Breast epithelium (tissue), 3 donors: ENCODE data around the gene RNF39.

ENCODE experiments used
- POLR2A ChIP-seq: fragments of 450-650 bp; IDR thresholded peaks from one replicate; pipeline ENCODE4 v1.6.1; 2016; ENCODE audit warnings: antibody characterized with exemption, mild to moderate bottlenecking, moderate library complexity
- TF ChIP-seq, protein P1 (sequence below), 3 donors: fragments of 450-650 bp; IDR thresholded peaks; one replicate each; pipeline ENCODE4 v1.5.1; 2016 to 2017; ENCODE audit warnings: antibody characterized with exemption in 3 of 3, mild to moderate bottlenecking in 3 of 3, moderate library complexity in 3 of 3

- TF ChIP-seq, protein P1, sequence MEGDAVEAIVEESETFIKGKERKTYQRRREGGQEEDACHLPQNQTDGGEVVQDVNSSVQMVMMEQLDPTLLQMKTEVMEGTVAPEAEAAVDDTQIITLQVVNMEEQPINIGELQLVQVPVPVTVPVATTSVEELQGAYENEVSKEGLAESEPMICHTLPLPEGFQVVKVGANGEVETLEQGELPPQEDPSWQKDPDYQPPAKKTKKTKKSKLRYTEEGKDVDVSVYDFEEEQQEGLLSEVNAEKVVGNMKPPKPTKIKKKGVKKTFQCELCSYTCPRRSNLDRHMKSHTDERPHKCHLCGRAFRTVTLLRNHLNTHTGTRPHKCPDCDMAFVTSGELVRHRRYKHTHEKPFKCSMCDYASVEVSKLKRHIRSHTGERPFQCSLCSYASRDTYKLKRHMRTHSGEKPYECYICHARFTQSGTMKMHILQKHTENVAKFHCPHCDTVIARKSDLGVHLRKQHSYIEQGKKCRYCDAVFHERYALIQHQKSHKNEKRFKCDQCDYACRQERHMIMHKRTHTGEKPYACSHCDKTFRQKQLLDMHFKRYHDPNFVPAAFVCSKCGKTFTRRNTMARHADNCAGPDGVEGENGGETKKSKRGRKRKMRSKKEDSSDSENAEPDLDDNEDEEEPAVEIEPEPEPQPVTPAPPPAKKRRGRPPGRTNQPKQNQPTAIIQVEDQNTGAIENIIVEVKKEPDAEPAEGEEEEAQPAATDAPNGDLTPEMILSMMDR (IDR thresholded peaks at IDR 0.05), result no peak
- TF ChIP-seq POLR2A, result no peak
These were observed 18.5 kb upstream of the RNF39 start for GRCh38 chr6:30093951-30094661.
